Fibroblast of skin of scalp (primary cell): Measurements from ENCODE around the gene LRIG1.

ENCODE experiments used
- DNase-seq: peaks from one replicate; pipeline ENCODE4 v3.0.0-alpha.2; 2013

Gene LRIG1

GRCh38 chr3:66381626-66382025, 119.2 kb downstream of the LRIG1 start:
- DNase-seq = no peak

GRCh38 chr3:66380200-66380932, 120.5 kb downstream of the LRIG1 start:
- no peak for DNase-seq

GRCh38 chr3:66379565-66379964, 121.3 kb downstream of the LRIG1 start:
- no peak for DNase-seq

- no peak for DNase-seq
Measured at GRCh38 chr3:66378256-66378655, 122.6 kb downstream of the LRIG1 start.

GRCh38 chr3:66377800-66378199, 123.0 kb downstream of the LRIG1 start:
- DNase-seq = no peak

GRCh38 chr3:66376568-66376967, 124.3 kb downstream of the LRIG1 start:
- DNase-seq = peak; percentile 52

GRCh38 chr3:66372681-66373350, 128.0 kb downstream of the LRIG1 start:
- DNase-seq = peak; percentile 46

- no peak for DNase-seq
Measured at GRCh38 chr3:66371432-66371831, 129.4 kb downstream of the LRIG1 start.

GRCh38 chr3:66370179-66370578, 130.6 kb downstream of the LRIG1 start:
- DNase-seq = no peak

- no peak for DNase-seq
Measured at GRCh38 chr3:66367979-66368378, 132.8 kb downstream of the LRIG1 start.

GRCh38 chr3:66366747-66367146, 134.1 kb downstream of the LRIG1 start:
- no peak for DNase-seq

- no peak for DNase-seq
Measured at GRCh38 chr3:66365080-66365479, 135.7 kb downstream of the LRIG1 start.

GRCh38 chr3:66363148-66363547, 137.7 kb downstream of the LRIG1 start:
- no peak for DNase-seq

- DNase-seq = peak; percentile 93
Measured at GRCh38 chr3:66362541-66362941, 138.3 kb downstream of the LRIG1 start.

GRCh38 chr3:66361356-66361755, 139.5 kb downstream of the LRIG1 start:
- DNase-seq = peak; percentile 53

- DNase-seq = no peak
Measured at GRCh38 chr3:66355997-66356396, 144.8 kb downstream of the LRIG1 start.

GRCh38 chr3:66355394-66355793, 145.4 kb downstream of the LRIG1 start:
- DNase-seq = no peak

- no peak for DNase-seq
Measured at GRCh38 chr3:66354001-66354400, 146.8 kb downstream of the LRIG1 start.

GRCh38 chr3:66353530-66353929, 147.3 kb downstream of the LRIG1 start:
- peak; percentile 84 for DNase-seq

- DNase-seq = no peak
Measured at GRCh38 chr3:66353039-66353438, 147.8 kb downstream of the LRIG1 start.

GRCh38 chr3:66350601-66351000, 150.2 kb downstream of the LRIG1 start:
- DNase-seq = peak; percentile 56

- no peak for DNase-seq
Measured at GRCh38 chr3:66348704-66349103, 152.1 kb downstream of the LRIG1 start.

- DNase-seq = no peak
Measured at GRCh38 chr3:66344848-66345578, 155.8 kb downstream of the LRIG1 start.

GRCh38 chr3:66344391-66344811, 156.4 kb downstream of the LRIG1 start:
- DNase-seq = no peak
